NCI-H2029 treated with DMSO at 0.1 percent for 48 hours (cell line): Measurements from ENCODE around the gene TUBGCP5.
"Not testable (repeated sequence)": the region's sequence is repeated elsewhere in the genome, so short reads cannot be mapped to it uniquely, and the experiment has no call there.

ENCODE experiments used
- DNase-seq: peaks from one replicate; lab custom pipeline; 2025; lab: John Stamatoyannopoulos, UW

TUBGCP5 gene

GRCh38 chr15:23041736-23042135, 2.4 kb upstream of the TUBGCP5 start:
- DNase-seq = not testable (repeated sequence)

GRCh38 chr15:23039917-23040281, 530 bp upstream of the TUBGCP5 start:
- DNase-seq = no peak

GRCh38 chr15:23038726-23039142, 635 bp downstream of the TUBGCP5 start:
- no peak for DNase-seq

GRCh38 chr15:23035964-23036566, 3.3 kb downstream of the TUBGCP5 start:
- DNase-seq = no peak

- DNase-seq = no peak
These were observed 5.4 kb downstream of the TUBGCP5 start for GRCh38 chr15:23033979-23034378.

- DNase-seq = no peak
These were observed 13.2 kb downstream of the TUBGCP5 start for GRCh38 chr15:23026218-23026617.

GRCh38 chr15:23022156-23022555, 17.2 kb downstream of the TUBGCP5 start:
- no peak for DNase-seq

- no peak for DNase-seq
These were observed 24.9 kb downstream of the TUBGCP5 start for GRCh38 chr15:23014394-23015000.

- no peak for DNase-seq
These were observed 25.7 kb downstream of the TUBGCP5 start for GRCh38 chr15:23013681-23014080.

GRCh38 chr15:23012616-23013015, 26.8 kb downstream of the TUBGCP5 start:
- DNase-seq = not testable (repeated sequence)

- DNase-seq = no peak
These were observed 35.6 kb downstream of the TUBGCP5 start for GRCh38 chr15:23003736-23004135.

- no peak for DNase-seq
These were observed 36.4 kb downstream of the TUBGCP5 start for GRCh38 chr15:23002920-23003319.

- DNase-seq = no peak
These were observed 43.6 kb downstream of the TUBGCP5 start for GRCh38 chr15:22995795-22996194.

GRCh38 chr15:22992024-22992326, 47.4 kb downstream of the TUBGCP5 start:
- no peak for DNase-seq

- DNase-seq = no peak
These were observed 49.5 kb downstream of the TUBGCP5 start for GRCh38 chr15:22989576-22990477.

GRCh38 chr15:22988811-22989210, 50.6 kb downstream of the TUBGCP5 start:
- DNase-seq = no peak

- DNase-seq = not testable (repeated sequence)
These were observed 57.4 kb downstream of the TUBGCP5 start for GRCh38 chr15:22981931-22982330.

GRCh38 chr15:22981051-22981840, 58.1 kb downstream of the TUBGCP5 start:
- no peak for DNase-seq

- no peak for DNase-seq
These were observed 58.9 kb downstream of the TUBGCP5 start, which contains the start of gene CYFIP1 for GRCh38 chr15:22980189-22981050. Gene CYFIP1 (minus strand): TSS chr15:22980368. CDS start chr15:22947285, 33,083 bp downstream.

GRCh38 chr15:22979238-22980188, 59.9 kb downstream of the TUBGCP5 start:
- no peak for DNase-seq
